ENCODE results near the gene PALM3.

PALM3 gene

DNA sequence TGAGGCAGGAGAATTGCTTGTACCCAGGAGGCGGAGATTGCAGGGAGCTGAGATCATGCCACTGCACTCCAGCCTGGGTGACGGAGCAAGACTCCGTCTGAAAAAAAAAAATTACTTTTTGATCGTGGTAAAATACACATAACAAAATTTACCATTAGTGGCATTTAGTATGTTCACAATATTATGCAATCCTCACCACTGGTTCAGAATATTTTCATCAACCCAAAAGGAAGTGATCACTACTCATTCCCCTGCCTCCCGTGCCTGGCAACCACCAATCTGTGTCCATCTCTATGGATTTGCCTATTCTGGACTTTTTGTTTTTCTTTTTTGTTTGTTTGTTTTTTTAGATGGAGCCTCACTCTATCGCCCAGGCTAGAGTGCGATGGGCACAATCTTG, 1.2 kb upstream of the PALM3 start:
- Histone ChIP-seq H3K4me1 (ENCODE audit: insufficient read depth, insufficient read length) (peaks cover 15% of the 10 kb centered on the region), H3K27me3 (ENCODE audit: insufficient read depth, insufficient read length) (peaks cover 5% of the 10 kb centered on the region), H3K4me3 (ENCODE audit: insufficient read length, low read depth) (no peak overlapping the region), H3K9ac (ENCODE audit: insufficient read length, low read depth) (no peak overlapping the region), H3K36me3 (ENCODE audit: insufficient read depth, insufficient read length, low read length) (no peaks in the 10 kb centered on the region), H3K9me3 (ENCODE audit: insufficient read depth, low read length) (no peaks in the 10 kb centered on the region)
- DNase-seq (ENCODE audit: low read depth, low spot score): no peak
- TF ChIP-seq ZNF274 (IDR thresholded peaks at IDR 0.05; ENCODE audit: low read depth, low read length) (no peak), YY1 (IDR thresholded peaks at IDR 0.05; ENCODE audit: insufficient read depth, insufficient read length) (no peak), SUZ12 (IDR thresholded peaks at IDR 0.05; ENCODE audit: extremely low read depth, insufficient read depth, insufficient read length) (no peak)

DNA sequence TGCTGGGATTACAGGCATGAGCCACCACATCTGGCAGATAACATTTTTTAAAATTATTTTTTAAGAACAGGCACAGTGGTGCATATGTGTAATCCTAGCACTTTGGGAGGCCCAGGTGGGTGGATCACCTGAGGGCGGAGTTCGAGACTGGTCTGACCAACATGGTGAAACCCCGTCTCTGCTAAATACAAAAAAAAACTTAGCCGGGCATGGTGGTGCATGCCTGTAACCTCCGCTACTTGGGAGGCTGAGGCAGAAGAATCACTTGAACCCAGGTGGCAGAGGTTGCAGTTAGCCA, 631 bp upstream of the PALM3 start:
- H3K27me3 ChIP-seq (ENCODE audit: insufficient read depth, insufficient read length): peaks cover 5% of the 10 kb centered on the region
- H3K4me1 ChIP-seq (ENCODE audit: insufficient read depth, insufficient read length): peaks cover 16% of the 10 kb centered on the region
- H3K36me3 ChIP-seq (ENCODE audit: insufficient read depth, insufficient read length, low read length): no peaks in the 10 kb centered on the region
- DNase-seq (ENCODE audit: low read depth, low spot score): no peak
- H3K9me3 ChIP-seq (ENCODE audit: insufficient read depth, low read length): no peaks in the 10 kb centered on the region
- TF ChIP-seq ZNF274 (IDR thresholded peaks at IDR 0.05; ENCODE audit: low read depth, low read length) (no peak), SUZ12 (IDR thresholded peaks at IDR 0.05; ENCODE audit: extremely low read depth, insufficient read depth, insufficient read length) (no peak), YY1 (IDR thresholded peaks at IDR 0.05; ENCODE audit: insufficient read depth, insufficient read length) (no peak)
- no peak overlapping the region for H3K9ac ChIP-seq (ENCODE audit: insufficient read length, low read depth)
- H3K4me3 ChIP-seq (ENCODE audit: insufficient read length, low read depth): no peak overlapping the region

DNA sequence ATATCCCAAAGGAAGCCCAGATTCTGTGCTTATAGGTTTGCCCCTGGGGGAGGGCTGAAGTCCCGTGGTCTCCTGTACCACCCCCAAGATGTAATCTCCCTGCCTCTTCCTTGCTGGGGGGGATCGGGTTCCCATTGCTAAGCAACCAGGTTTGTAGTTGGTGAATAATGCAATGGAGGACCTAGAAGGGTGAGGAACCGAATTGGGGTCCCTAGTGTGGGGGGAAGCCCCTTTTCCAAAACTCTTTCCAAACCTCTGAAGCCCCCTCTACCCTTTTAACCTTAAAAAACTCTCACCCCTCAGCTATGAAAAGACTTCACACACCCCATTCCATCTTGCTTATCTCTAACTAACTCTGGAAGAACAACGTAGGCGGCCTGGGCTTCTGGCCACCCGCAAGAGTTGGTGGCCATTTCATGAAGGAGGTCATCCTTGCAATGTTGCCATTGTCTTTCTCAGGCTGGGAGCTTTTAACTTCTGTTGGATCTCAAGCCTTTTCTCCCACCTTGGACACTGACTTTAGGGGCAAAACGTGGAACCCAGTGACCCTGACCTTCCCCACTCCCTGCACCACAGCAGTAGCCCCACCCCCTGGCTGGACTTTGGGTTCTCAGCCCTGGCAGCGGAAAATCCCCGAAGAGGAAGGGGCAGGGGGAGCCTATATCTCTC, 661 bp downstream of the PALM3 start:
- Histone ChIP-seq H3K36me3 (ENCODE audit: insufficient read depth, insufficient read length, low read length) (peaks cover 1% of the 10 kb centered on the region), H3K4me1 (ENCODE audit: insufficient read depth, insufficient read length) (peaks cover 17% of the 10 kb centered on the region), H3K9me3 (ENCODE audit: insufficient read depth, low read length) (no peaks in the 10 kb centered on the region), H3K9ac (ENCODE audit: insufficient read length, low read depth) (no peak overlapping the region), H3K27me3 (ENCODE audit: insufficient read depth, insufficient read length) (peaks cover 5% of the 10 kb centered on the region), H3K4me3 (ENCODE audit: insufficient read length, low read depth) (no peak overlapping the region)
- no peak for DNase-seq (ENCODE audit: low read depth, low spot score)
- no peak for TF ChIP-seq SUZ12 (IDR thresholded peaks at IDR 0.05; ENCODE audit: extremely low read depth, insufficient read depth, insufficient read length)
- no peak for TF ChIP-seq ZNF274 (IDR thresholded peaks at IDR 0.05; ENCODE audit: low read depth, low read length)

DNA sequence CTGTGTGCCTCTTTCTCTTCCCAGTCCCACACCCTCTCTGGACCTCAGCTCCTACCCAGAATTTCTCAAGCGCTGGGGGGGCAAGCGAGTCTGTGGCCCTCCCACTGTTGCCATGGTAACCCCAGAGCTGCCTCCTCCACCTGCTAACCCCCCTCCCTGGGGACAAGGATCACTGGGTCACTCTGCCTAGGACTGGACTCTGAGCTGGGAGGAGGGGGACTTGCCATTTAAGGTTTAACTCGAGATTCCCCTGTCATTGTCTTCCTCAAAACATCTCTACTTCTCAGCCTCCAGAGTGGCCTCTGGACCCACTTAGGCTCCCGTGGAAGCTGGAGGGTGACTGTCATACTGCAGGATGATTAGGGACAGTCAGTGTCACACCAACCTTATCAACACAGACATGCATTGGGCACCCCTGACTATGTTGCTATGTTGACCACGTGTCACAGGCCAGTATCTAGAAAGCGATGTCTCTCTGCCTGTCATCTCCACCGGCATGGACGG, 2.2 kb downstream of the PALM3 start:
- no peak for DNase-seq (ENCODE audit: low read depth, low spot score)
- Histone ChIP-seq H3K4me1 (ENCODE audit: insufficient read depth, insufficient read length) (peaks cover 25% of the 10 kb centered on the region), H3K4me3 (ENCODE audit: insufficient read length, low read depth) (no peak overlapping the region), H3K36me3 (ENCODE audit: insufficient read depth, insufficient read length, low read length) (peaks cover 9% of the 10 kb centered on the region), H3K27me3 (ENCODE audit: insufficient read depth, insufficient read length) (peaks cover 5% of the 10 kb centered on the region), H3K9ac (ENCODE audit: insufficient read length, low read depth) (no peak overlapping the region), H3K9me3 (ENCODE audit: insufficient read depth, low read length) (no peaks in the 10 kb centered on the region)
- no peak for TF ChIP-seq SUZ12 (IDR thresholded peaks at IDR 0.05; ENCODE audit: extremely low read depth, insufficient read depth, insufficient read length)
- TF ChIP-seq ZNF274 (IDR thresholded peaks at IDR 0.05; ENCODE audit: low read depth, low read length): no peak
- no peak for TF ChIP-seq YY1 (IDR thresholded peaks at IDR 0.05; ENCODE audit: insufficient read depth, insufficient read length)

DNA sequence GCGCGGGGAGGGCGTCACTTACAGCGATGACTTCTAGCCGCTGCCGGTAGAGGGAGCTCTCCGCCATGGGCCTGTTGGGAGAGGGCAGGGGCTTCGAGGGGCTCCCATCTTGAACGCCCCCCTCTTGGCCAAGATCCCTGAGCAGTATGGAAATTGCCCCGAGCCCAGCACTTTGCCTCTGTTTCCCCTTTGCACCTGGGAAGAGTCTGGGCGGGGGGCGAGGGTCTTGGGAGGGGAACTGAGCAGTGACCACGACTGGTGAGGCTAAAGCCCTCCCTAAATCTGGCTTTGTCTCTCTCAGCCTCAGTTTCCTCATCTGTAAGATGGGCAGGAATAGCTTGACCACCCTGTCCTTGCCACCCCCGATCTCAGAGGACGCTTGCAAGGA, 2.8 kb downstream of the PALM3 start:
- H3K4me1 ChIP-seq (ENCODE audit: insufficient read depth, insufficient read length): peaks cover 25% of the 10 kb centered on the region

DNA sequence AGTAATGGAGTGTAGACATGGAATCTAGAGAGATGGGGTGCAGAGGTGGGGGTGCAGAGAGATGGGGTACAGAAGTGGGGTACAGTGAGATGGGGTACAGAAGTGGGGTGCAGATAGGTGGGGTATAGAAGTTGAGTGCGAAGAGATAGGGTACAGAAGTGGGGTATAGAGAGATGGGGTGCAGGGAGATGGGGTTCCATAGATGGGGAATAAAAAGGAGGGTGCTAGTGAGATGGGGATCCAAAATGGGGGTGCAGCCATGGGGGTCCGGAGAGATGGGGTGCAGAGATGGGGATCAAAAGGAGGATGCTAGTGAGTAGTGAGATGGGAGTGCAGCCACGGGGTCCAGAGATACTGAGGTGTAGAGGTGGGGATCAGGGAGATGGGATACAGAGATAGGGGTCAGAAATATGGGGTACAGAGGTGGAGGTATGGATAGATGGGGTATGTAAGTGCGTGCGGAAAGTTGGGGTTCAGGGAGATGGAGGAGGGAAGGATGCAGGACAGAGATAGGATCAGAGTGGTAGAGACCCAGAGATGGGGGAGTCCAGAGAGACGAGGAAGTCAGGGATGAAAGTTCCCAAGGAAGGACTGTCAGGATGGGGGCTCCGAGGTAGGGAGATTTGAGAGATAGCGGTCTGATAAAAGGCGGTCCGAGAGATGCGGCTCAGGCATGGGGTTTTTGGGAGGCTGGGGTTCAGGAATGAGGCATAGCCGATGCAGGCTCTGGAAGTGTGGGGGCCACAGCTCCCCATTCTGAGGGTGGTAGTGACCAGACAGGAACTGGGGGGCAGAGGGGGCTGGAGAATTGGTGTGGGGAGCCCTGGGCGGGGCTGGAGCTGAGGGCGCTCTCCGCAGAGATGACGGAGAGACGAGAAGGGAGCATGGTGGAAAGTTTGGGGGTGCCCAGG, 3.4 kb downstream of the PALM3 start:
- Histone ChIP-seq H3K4me3 (ENCODE audit: insufficient read length, low read depth) (peak overlapping the region; percentile 59), H3K9ac (ENCODE audit: insufficient read length, low read depth) (peak overlapping the region; percentile 52), H3K27me3 (ENCODE audit: insufficient read depth, insufficient read length) (peaks cover 5% of the 10 kb centered on the region), H3K4me1 (ENCODE audit: insufficient read depth, insufficient read length) (peaks cover 25% of the 10 kb centered on the region), H3K9me3 (ENCODE audit: insufficient read depth, low read length) (no peaks in the 10 kb centered on the region; the same call in 1 of the 2 replicates), H3K36me3 (ENCODE audit: insufficient read depth, insufficient read length, low read length) (peaks cover 14% of the 10 kb centered on the region)
- no peak for DNase-seq (ENCODE audit: low read depth, low spot score)
- TF ChIP-seq ZNF274 (IDR thresholded peaks at IDR 0.05; ENCODE audit: low read depth, low read length): no peak
- TF ChIP-seq SUZ12 (IDR thresholded peaks at IDR 0.05; ENCODE audit: extremely low read depth, insufficient read depth, insufficient read length): no peak
- no peak for TF ChIP-seq YY1 (IDR thresholded peaks at IDR 0.05; ENCODE audit: insufficient read depth, insufficient read length)

More for the DNA sequence above, 2.8 kb downstream of the PALM3 start:
- DNase-seq (ENCODE audit: low read depth, low spot score): no peak
- Histone ChIP-seq H3K9ac (ENCODE audit: insufficient read length, low read depth) (no peak overlapping the region), H3K9me3 (ENCODE audit: insufficient read depth, low read length) (no peaks in the 10 kb centered on the region), H3K36me3 (ENCODE audit: insufficient read depth, insufficient read length, low read length) (peaks cover 9% of the 10 kb centered on the region), H3K27me3 (ENCODE audit: insufficient read depth, insufficient read length) (peaks cover 5% of the 10 kb centered on the region), H3K4me3 (ENCODE audit: insufficient read length, low read depth) (no peak overlapping the region)
- TF ChIP-seq ZNF274 (IDR thresholded peaks at IDR 0.05; ENCODE audit: low read depth, low read length) (no peak), SUZ12 (IDR thresholded peaks at IDR 0.05; ENCODE audit: extremely low read depth, insufficient read depth, insufficient read length) (no peak), YY1 (IDR thresholded peaks at IDR 0.05; ENCODE audit: insufficient read depth, insufficient read length) (no peak)

DNA sequence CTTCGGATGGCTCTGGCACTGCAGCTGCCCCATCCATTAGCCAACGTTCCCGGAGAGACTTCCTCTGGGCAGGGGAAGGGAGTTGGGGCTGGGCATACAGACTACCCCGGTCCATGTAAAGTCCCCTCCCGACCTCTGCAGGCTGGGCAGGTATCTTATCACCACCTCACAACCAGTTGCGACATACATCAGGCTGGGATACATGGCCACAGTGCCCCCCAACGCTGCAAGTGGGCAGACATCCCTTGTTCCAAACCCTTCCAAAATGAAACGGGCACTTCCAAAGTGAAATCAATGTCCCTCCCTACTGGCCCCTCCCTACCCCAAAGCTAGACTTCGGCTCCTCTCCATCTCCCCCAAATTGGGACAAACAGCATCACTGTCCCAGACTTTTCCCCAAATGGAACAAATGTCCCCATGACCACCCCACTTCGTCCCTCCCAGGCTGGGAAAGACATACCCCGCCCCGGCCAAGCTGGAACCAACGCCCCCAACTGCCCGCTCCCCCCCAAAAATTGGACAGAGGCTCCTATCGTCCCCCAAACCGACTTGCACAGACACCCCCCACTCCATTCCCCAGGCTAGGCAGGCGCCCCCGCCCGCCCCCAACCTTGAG, 5.0 kb downstream of the PALM3 start:
- H3K9me3 ChIP-seq (ENCODE audit: insufficient read depth, low read length): peaks cover 7% of the 10 kb centered on the region; the same call in 1 of the 2 replicates
- peaks cover 5% of the 10 kb centered on the region for H3K27me3 ChIP-seq (ENCODE audit: insufficient read depth, insufficient read length)
- peak overlapping the region; percentile 65 for H3K9ac ChIP-seq (ENCODE audit: insufficient read length, low read depth)
- no peak for DNase-seq (ENCODE audit: low read depth, low spot score)
- TF ChIP-seq SUZ12 (IDR thresholded peaks at IDR 0.05; ENCODE audit: extremely low read depth, insufficient read depth, insufficient read length) (no peak), YY1 (IDR thresholded peaks at IDR 0.05; ENCODE audit: insufficient read depth, insufficient read length) (no peak), ZNF274 (IDR thresholded peaks at IDR 0.05; ENCODE audit: low read depth, low read length) (no peak)
- peaks cover 25% of the 10 kb centered on the region for H3K4me1 ChIP-seq (ENCODE audit: insufficient read depth, insufficient read length)
- H3K36me3 ChIP-seq (ENCODE audit: insufficient read depth, insufficient read length, low read length): peaks cover 29% of the 10 kb centered on the region
- H3K4me3 ChIP-seq (ENCODE audit: insufficient read length, low read depth): peak overlapping the region; percentile 56

Data from NT2/D1 (cell line).